ENCODE results near the gene EXD3. TPM values are rescaled to one million over a fixed set of nuclear protein-coding genes. Genes with fewer than 3 reads are reported as not detected.

EXD3 gene
- total and polyA plus RNA-seq, 5 donors from 2014 or later = 4.7 to 27.3 (median 5.8) TPM

GRCh38 chr9:137352511-137353222 lies 70.3 kb downstream of the EXD3 start:
- Mint-ChIP-seq H3K27ac (no peak overlapping the region), H3K36me3 (no peaks in the 10 kb centered on the region), H3K9me3 (peaks cover 0 to 13% (median 3%) of the 10 kb centered on the region in 7 donors), H3K27me3 (no peaks in the 10 kb centered on the region), H3K4me3 (no peak overlapping the region), H3K4me1 (no peaks in the 10 kb centered on the region)
- no peak for ATAC-seq (ENCODE audit: low read depth in 2 of 2)
- Histone ChIP-seq H3K27ac (ENCODE audit: insufficient read depth, low read length, poor library complexity, severe bottlenecking) (no peak overlapping the region), H3K4me1 (ENCODE audit: control insufficient read depth, insufficient read depth, low read length, poor library complexity, severe bottlenecking) (no peaks in the 10 kb centered on the region), H3K36me3 (ENCODE audit: control insufficient read depth, insufficient read depth, low read length) (no peaks in the 10 kb centered on the region), H3K4me3 (ENCODE audit: low read depth, low read length) (no peak overlapping the region), H3K9me3 (ENCODE audit: control insufficient read depth in 2 of 2, low read length in 2 of 2) (peaks cover 0 to 21% of the 10 kb centered on the region in 2 experiments), H3K27me3 (ENCODE audit: control insufficient read depth, insufficient read depth, low read length) (no peaks in the 10 kb centered on the region)
- DNase-seq = no peak

- H3K27ac ChIP-seq (ENCODE audit: insufficient read depth, low read length, poor library complexity, severe bottlenecking) = no peak overlapping the region
- no peak overlapping the region for H3K4me3 ChIP-seq (ENCODE audit: low read depth, low read length)
- Mint-ChIP-seq H3K27me3 (no peaks in the 10 kb centered on the region), H3K4me3 (no peak overlapping the region), H3K4me1 (no peaks in the 10 kb centered on the region), H3K9me3 (peaks cover 0 to 7% (median 0%) of the 10 kb centered on the region in 7 donors), H3K36me3 (no peaks in the 10 kb centered on the region), H3K27ac (no peak overlapping the region)
- DNase-seq (no peak), ATAC-seq (ENCODE audit: low read depth in 2 of 2) (no peak)
- H3K36me3 ChIP-seq (ENCODE audit: control insufficient read depth, insufficient read depth, low read length) = no peaks in the 10 kb centered on the region
- no peaks in the 10 kb centered on the region for H3K4me1 ChIP-seq (ENCODE audit: control insufficient read depth, insufficient read depth, low read length, poor library complexity, severe bottlenecking)
- no peaks in the 10 kb centered on the region for H3K27me3 ChIP-seq (ENCODE audit: control insufficient read depth, insufficient read depth, low read length)
- H3K9me3 ChIP-seq (ENCODE audit: control insufficient read depth in 2 of 2, low read length in 2 of 2) = peaks cover 0 to 16% of the 10 kb centered on the region in 2 experiments
Observed at GRCh38 chr9:137351781-137352501, 71.0 kb downstream of the EXD3 start.

- Histone ChIP-seq H3K4me1 (ENCODE audit: control insufficient read depth, insufficient read depth, low read length, poor library complexity, severe bottlenecking) (no peaks in the 10 kb centered on the region), H3K4me3 (ENCODE audit: low read depth, low read length) (no peak overlapping the region), H3K27ac (ENCODE audit: insufficient read depth, low read length, poor library complexity, severe bottlenecking) (no peak overlapping the region), H3K27me3 (ENCODE audit: control insufficient read depth, insufficient read depth, low read length) (no peaks in the 10 kb centered on the region), H3K36me3 (ENCODE audit: control insufficient read depth, insufficient read depth, low read length) (no peaks in the 10 kb centered on the region), H3K9me3 (ENCODE audit: control insufficient read depth in 2 of 2, low read length in 2 of 2) (peaks cover 0 to 7% of the 10 kb centered on the region in 2 experiments)
- DNase-seq (no peak), ATAC-seq (ENCODE audit: low read depth in 2 of 2) (no peak)
- Mint-ChIP-seq H3K36me3 (peaks cover 5% of the 10 kb centered on the region), H3K4me1 (no peaks in the 10 kb centered on the region), H3K27ac (no peak overlapping the region), H3K9me3 (no peaks in the 10 kb centered on the region), H3K4me3 (no peak overlapping the region), H3K27me3 (no peaks in the 10 kb centered on the region)
Observed at GRCh38 chr9:137350696-137351584, 72.0 kb downstream of the EXD3 start.

GRCh38 chr9:137349471-137350033 lies 73.4 kb downstream of the EXD3 start:
- H3K9me3 ChIP-seq (ENCODE audit: control insufficient read depth in 2 of 2, low read length in 2 of 2) = no peaks in the 10 kb centered on the region
- ATAC-seq (ENCODE audit: low read depth in 2 of 2) (no peak), DNase-seq (no peak)
- H3K4me3 ChIP-seq (ENCODE audit: low read depth, low read length) = no peak overlapping the region
- Mint-ChIP-seq H3K4me3 (no peak overlapping the region), H3K9me3 (peaks cover 0 to 2% (median 0%) of the 10 kb centered on the region in 7 donors), H3K36me3 (peaks cover 5% of the 10 kb centered on the region), H3K27me3 (no peaks in the 10 kb centered on the region), H3K4me1 (no peaks in the 10 kb centered on the region), H3K27ac (no peak overlapping the region)
- H3K36me3 ChIP-seq (ENCODE audit: control insufficient read depth, insufficient read depth, low read length) = no peaks in the 10 kb centered on the region
- H3K27me3 ChIP-seq (ENCODE audit: control insufficient read depth, insufficient read depth, low read length) = no peaks in the 10 kb centered on the region
- H3K27ac ChIP-seq (ENCODE audit: insufficient read depth, low read length, poor library complexity, severe bottlenecking) = no peak overlapping the region
- no peaks in the 10 kb centered on the region for H3K4me1 ChIP-seq (ENCODE audit: control insufficient read depth, insufficient read depth, low read length, poor library complexity, severe bottlenecking)

GRCh38 chr9:137348769-137349470 lies 74.0 kb downstream of the EXD3 start:
- H3K9me3 Mint-ChIP-seq = peaks cover 0 to 2% (median 0%) of the 10 kb centered on the region in 7 donors
- DNase-seq (no peak), ATAC-seq (ENCODE audit: low read depth in 2 of 2) (no peak)
- Histone ChIP-seq H3K36me3 (ENCODE audit: control insufficient read depth, insufficient read depth, low read length) (no peaks in the 10 kb centered on the region), H3K27ac (ENCODE audit: insufficient read depth, low read length, poor library complexity, severe bottlenecking) (no peak overlapping the region), H3K4me1 (ENCODE audit: control insufficient read depth, insufficient read depth, low read length, poor library complexity, severe bottlenecking) (no peaks in the 10 kb centered on the region), H3K27me3 (ENCODE audit: control insufficient read depth, insufficient read depth, low read length) (no peaks in the 10 kb centered on the region), H3K9me3 (ENCODE audit: control insufficient read depth in 2 of 2, low read length in 2 of 2) (no peaks in the 10 kb centered on the region), H3K4me3 (ENCODE audit: low read depth, low read length) (no peak overlapping the region)
- no peaks in the 10 kb centered on the region for H3K27me3 Mint-ChIP-seq
- no peaks in the 10 kb centered on the region for H3K4me1 Mint-ChIP-seq
- no peak overlapping the region for H3K4me3 Mint-ChIP-seq
- no peak overlapping the region for H3K27ac Mint-ChIP-seq
- peaks cover 5% of the 10 kb centered on the region for H3K36me3 Mint-ChIP-seq

GRCh38 chr9:137347928-137348327 lies 75.0 kb downstream of the EXD3 start:
- H3K4me1 ChIP-seq (ENCODE audit: control insufficient read depth, insufficient read depth, low read length, poor library complexity, severe bottlenecking) = no peaks in the 10 kb centered on the region
- Mint-ChIP-seq H3K27ac (no peak overlapping the region), H3K4me3 (no peak overlapping the region), H3K9me3 (peaks cover 0 to 2% (median 0%) of the 10 kb centered on the region in 7 donors), H3K27me3 (no peaks in the 10 kb centered on the region), H3K36me3 (peaks cover 5% of the 10 kb centered on the region), H3K4me1 (no peaks in the 10 kb centered on the region)
- no peaks in the 10 kb centered on the region for H3K9me3 ChIP-seq (ENCODE audit: control insufficient read depth in 2 of 2, low read length in 2 of 2)
- H3K27ac ChIP-seq (ENCODE audit: insufficient read depth, low read length, poor library complexity, severe bottlenecking) = no peak overlapping the region
- no peaks in the 10 kb centered on the region for H3K36me3 ChIP-seq (ENCODE audit: control insufficient read depth, insufficient read depth, low read length)
- DNase-seq (no peak), ATAC-seq (ENCODE audit: low read depth in 2 of 2) (no peak)
- no peak overlapping the region for H3K4me3 ChIP-seq (ENCODE audit: low read depth, low read length)
- no peaks in the 10 kb centered on the region for H3K27me3 ChIP-seq (ENCODE audit: control insufficient read depth, insufficient read depth, low read length)

- no peak overlapping the region for H3K4me3 ChIP-seq (ENCODE audit: low read depth, low read length)
- Mint-ChIP-seq H3K36me3 (peaks cover 5% of the 10 kb centered on the region), H3K9me3 (peaks cover 0 to 6% (median 0%) of the 10 kb centered on the region in 7 donors), H3K27ac (peak overlapping the region in 1 of 3 donors; percentile 26), H3K4me3 (no peak overlapping the region), H3K4me1 (peaks cover 0 to 4% (median 2%) of the 10 kb centered on the region in 4 donors), H3K27me3 (no peaks in the 10 kb centered on the region)
- H3K36me3 ChIP-seq (ENCODE audit: control insufficient read depth, insufficient read depth, low read length) = no peaks in the 10 kb centered on the region
- no peaks in the 10 kb centered on the region for H3K4me1 ChIP-seq (ENCODE audit: control insufficient read depth, insufficient read depth, low read length, poor library complexity, severe bottlenecking)
- no peaks in the 10 kb centered on the region for H3K27me3 ChIP-seq (ENCODE audit: control insufficient read depth, insufficient read depth, low read length)
- DNase-seq (no peak), ATAC-seq (ENCODE audit: low read depth in 2 of 2) (no peak)
- H3K27ac ChIP-seq (ENCODE audit: insufficient read depth, low read length, poor library complexity, severe bottlenecking) = no peak overlapping the region
- no peaks in the 10 kb centered on the region for H3K9me3 ChIP-seq (ENCODE audit: control insufficient read depth in 2 of 2, low read length in 2 of 2)
Observed at GRCh38 chr9:137342482-137342881, 80.5 kb downstream of the EXD3 start.

Measured in CD4-positive, CD25-positive, alpha-beta regulatory T cell (primary cell).